ENCODE results near the gene SBNO1.
"Not testable (repeated sequence)": the region's sequence is repeated elsewhere in the genome, so short reads cannot be mapped to it uniquely, and the experiment has no call there.

Gene SBNO1

DNA sequence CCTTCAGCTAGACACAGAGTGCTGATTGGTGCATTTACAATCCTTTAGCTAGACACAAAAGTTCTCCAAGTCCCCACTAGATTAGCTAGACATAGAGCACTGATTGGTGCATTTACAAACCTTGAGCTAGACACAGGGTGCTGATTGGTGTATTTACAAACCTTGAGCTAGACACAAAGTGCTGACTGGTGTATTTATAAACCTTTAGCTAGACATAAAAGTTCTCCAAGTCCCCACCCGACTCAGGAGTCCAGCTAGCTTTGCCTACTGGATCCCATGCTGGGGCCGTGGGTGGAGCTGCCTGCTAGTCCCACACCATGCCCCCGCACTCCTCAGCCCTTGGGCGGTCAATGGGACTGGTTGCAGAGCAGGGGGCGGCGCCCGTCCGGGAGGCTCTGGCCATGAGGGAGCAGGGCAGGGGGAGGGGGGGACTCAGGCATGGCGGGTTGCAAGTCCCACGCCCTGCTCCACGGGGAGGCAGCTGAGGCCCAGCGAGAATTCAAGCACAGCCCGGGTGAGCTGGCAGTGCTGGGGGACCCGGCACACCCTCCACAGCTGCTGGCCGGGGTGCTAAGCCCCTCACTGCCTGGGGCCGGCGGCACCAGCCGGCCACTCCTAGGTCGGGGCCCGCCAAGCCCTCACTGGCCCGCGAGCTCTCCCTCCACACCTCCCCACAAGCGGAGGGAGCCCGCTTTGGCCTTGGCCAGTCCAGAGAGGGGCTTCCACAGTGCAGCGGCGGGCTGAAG is 115.5 kb downstream of the SBNO1 start:
- not testable (repeated sequence) for DNase-seq (ENCODE audit: low spot score)

DNA sequence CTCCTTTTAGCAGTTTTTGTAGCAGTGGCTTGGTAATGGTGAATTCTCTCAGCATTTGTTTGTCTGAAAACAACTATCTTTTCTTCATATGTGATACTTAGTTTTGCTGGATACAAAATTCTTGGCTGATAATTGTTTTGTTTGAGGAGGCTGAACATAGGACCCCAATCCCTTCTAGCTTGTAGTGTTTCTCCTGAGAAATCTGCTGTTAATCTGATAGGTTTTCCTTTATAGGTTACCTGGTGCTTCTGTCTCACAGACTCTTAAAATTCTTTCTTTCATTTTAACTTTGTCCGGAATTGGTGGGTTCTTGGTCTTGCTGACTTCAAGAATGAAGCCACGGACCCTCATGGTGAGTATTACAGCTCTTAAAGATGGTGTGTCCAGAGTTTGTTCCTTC is 116.5 kb downstream of the SBNO1 start:
- not testable (repeated sequence) for DNase-seq (ENCODE audit: low spot score)

DNA sequence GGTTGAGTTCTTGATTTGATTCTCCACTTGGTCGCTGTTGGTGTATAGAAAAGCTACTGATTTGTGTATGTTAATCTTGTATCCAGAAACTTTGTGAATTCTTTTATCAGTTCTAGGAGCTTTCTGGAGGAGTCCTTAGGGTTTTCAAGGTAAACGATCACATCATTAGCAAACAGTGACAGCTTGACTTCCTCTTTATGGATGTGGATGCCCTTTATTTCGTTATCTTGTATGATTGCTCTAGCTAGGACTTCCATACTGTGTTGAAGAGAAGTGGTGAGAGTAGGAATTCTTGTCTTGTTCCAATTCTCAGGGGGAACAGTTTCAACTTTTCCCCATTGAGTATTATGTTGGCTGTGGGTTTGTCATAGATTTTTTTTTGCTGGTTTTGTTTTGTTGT is 119.0 kb downstream of the SBNO1 start:
- DNase-seq (ENCODE audit: low spot score): no peak

DNA sequence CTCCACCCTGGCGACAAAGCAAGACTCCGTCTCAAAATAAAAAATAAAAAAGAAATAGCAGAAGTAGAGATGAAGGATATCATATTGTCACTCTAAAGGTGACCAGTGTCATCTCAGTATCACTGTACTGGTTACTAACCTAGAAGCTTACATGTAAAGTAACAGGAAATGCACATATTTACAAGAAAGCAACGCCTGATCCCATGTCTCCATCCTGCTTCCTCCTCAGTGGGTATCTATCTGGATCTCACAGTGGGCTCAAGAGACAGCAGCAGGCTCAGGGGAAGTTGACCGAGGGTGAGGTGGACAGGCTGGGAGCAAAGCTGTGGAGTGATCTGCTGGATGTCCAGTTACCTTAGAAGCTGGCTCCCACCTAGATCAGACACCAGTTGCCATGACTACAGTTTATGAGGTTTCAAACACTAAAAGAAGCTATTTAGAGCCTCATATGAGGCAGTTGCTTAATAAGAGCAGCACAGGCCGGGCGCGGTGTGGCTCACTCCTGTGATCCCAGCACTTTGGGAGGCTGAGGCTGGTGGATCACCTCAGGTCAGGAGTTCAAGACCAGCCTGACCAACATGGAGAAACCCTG is 120.9 kb downstream of the SBNO1 start:
- no peak for DNase-seq (ENCODE audit: low spot score)

DNA sequence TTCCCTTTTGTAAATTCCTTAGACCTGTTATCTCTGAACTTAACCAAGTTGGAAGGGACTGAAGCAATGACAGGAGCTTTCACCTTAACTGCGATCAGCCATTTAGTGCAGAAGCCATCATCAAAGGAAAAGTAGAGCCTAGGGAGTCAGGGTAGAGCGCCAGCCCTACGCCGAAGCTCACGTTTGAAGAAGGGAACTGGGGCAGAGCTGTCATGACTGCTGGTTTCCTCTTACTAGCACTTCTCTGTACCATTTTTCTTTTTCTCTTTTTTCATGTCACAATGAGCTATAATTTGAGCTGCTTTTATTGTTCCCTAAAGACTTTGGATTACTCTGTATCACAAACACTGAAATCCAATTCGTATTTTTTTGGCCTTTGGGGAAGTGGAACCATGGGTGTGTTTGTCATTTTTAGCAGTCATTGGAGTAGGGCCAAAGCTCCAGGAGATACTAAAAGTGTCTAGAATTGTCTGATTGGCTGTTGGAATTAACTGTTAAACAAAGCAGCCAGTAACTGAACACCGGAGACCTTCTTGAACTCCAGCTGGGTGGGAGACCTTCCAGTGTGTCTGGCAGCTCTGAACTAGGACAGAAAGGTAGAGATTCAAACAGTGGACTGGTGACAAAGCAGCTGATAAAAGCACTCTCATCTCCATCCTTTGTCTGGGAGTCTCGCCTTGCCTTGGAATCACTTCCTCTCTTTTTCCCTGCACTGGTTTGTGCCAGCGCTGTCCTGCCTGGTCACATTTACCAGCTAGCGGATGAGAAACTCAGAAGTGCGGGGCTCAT is 122.3 kb downstream of the SBNO1 start:
- no peak for DNase-seq (ENCODE audit: low spot score)

All from Ammon's horn (tissue), 1 donor.